ENCODE measurements around the gene TNRC6A.

TNRC6A gene

DNA sequence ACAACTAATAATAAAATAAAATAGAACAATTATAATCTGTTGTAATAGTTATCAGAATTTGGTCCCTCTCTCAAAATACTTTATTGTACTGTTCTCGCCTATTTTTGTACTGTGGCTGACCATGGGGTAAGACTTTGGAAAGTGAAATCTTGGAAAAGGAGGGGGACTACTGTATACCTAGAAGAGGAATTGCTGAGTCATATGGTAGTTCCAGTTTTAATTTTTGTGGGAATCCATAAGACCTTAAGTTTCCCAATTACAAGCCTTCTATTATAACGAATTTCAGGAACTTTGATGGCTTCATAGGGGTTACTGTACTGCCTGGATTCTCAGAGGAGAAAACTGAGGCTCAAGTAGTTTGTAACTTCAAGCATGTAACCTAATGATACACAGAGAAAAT is 35.5 kb downstream of the TNRC6A start:
- no peaks in the 10 kb centered on the region for H3K27me3 ChIP-seq (replicated peaks)
- H3K4me3 ChIP-seq (ENCODE audit: low read depth, low read length), result no peak overlapping the region
- peaks cover 6% of the 10 kb centered on the region for H3K36me3 ChIP-seq (replicated peaks)
- TF ChIP-seq, protein P1, sequence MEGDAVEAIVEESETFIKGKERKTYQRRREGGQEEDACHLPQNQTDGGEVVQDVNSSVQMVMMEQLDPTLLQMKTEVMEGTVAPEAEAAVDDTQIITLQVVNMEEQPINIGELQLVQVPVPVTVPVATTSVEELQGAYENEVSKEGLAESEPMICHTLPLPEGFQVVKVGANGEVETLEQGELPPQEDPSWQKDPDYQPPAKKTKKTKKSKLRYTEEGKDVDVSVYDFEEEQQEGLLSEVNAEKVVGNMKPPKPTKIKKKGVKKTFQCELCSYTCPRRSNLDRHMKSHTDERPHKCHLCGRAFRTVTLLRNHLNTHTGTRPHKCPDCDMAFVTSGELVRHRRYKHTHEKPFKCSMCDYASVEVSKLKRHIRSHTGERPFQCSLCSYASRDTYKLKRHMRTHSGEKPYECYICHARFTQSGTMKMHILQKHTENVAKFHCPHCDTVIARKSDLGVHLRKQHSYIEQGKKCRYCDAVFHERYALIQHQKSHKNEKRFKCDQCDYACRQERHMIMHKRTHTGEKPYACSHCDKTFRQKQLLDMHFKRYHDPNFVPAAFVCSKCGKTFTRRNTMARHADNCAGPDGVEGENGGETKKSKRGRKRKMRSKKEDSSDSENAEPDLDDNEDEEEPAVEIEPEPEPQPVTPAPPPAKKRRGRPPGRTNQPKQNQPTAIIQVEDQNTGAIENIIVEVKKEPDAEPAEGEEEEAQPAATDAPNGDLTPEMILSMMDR (IDR thresholded peaks at IDR 0.05; ENCODE audit: low read depth, low read length, missing control alignments), result no peak
- in situ Hi-C loops (cut with HindIII; ENCODE audit: low pct_ligation_motif_present, low sequenced_read_pairs), result no loop called here
- H3K27ac ChIP-seq, result no peak overlapping the region
- DNase-seq, result no peak

DNA sequence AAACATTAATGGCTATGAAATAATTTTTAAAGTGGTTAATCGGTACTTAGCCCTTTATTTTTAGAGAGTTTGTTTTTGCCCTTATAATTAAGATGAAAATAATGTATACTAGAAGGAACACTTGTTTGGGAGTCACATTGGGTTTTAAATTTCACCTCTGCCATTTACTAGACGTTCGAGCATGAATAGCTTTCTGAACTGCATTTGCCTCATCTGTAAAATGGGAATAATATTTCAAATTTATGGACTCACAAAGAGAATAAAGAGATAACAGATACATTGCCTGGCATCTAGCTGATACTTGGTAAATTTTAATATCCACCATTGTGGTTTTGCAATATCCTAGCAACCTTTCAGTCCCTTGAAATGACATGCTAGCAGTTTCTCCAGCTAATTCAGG is 36.6 kb downstream of the TNRC6A start:
- in situ Hi-C loops (cut with HindIII; ENCODE audit: low pct_ligation_motif_present, low sequenced_read_pairs), result no loop called here
- H3K4me3 ChIP-seq (ENCODE audit: low read depth, low read length), result no peak overlapping the region
- H3K27ac ChIP-seq, result no peak overlapping the region
- TF ChIP-seq, protein P1 (IDR thresholded peaks at IDR 0.05; ENCODE audit: low read depth, low read length, missing control alignments), result no peak
- no peaks in the 10 kb centered on the region for H3K27me3 ChIP-seq (replicated peaks)
- H3K36me3 ChIP-seq (replicated peaks), result peaks cover 6% of the 10 kb centered on the region
- no peak for DNase-seq

DNA sequence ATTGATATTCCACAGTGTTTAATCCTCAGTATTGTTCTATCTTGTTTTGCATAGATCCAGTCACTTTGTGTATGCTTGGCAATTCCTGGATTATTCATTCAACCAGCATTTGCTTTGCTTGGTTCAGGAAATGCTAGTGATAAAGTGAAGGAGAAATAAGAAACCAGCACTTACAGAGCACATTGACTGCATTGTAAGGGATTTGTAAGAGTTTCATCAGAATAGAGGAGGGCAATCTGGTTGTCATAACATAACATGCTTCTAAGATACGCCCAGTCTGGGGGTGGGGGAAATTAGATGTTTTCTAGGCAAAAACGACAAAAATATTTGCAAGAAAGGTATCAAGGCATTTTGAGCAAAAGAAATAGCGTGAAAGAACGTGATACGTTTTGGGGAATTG is 40.4 kb downstream of the TNRC6A start:
- Histone ChIP-seq H3K27me3 (replicated peaks) (no peaks in the 10 kb centered on the region), H3K27ac (peak overlapping the region; percentile 63), H3K4me3 (ENCODE audit: low read depth, low read length) (no peak overlapping the region), H3K36me3 (replicated peaks) (peaks cover 3% of the 10 kb centered on the region)
- peak; percentile 62 for DNase-seq
- in situ Hi-C loops (cut with HindIII; ENCODE audit: low pct_ligation_motif_present, low sequenced_read_pairs), result no loop called here
- TF ChIP-seq, protein P1 (IDR thresholded peaks at IDR 0.05; ENCODE audit: low read depth, low read length, missing control alignments), result no peak

DNA sequence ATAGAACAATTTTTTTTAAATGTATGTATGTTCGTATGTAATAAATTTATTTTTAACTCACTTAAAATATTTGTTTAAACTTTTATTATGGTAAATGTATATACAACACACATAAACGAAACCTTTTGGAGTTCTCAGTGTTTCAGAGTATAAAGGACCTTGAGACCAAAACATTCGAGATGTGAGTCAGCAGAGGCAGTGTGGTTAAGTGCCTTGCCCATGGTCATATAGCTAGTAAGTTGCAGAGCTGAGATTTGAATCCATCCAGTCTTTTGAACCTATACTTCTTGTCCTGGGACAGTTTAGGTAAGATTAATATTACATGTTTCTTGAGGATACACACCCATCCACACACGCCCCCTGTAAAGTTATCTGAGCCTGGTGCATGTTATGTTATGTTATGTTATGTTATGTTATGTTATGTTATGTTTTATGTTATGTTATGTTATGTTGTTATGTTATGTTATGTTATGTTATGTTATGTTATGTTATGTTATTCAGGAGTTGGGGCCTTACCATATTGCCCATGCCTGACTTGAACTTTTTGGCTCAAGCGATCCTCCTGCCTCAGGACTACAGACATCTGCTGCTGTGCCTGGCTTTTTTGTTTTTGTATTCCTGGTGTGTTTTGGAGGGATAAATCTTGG is 41.8 kb downstream of the TNRC6A start:
- no peak overlapping the region for H3K4me3 ChIP-seq (ENCODE audit: low read depth, low read length)
- peak overlapping the region; percentile 63 for H3K27ac ChIP-seq
- DNase-seq, result peak; percentile 59
- TF ChIP-seq, protein P1 (IDR thresholded peaks at IDR 0.05; ENCODE audit: low read depth, low read length, missing control alignments), result no peak
- no peaks in the 10 kb centered on the region for H3K27me3 ChIP-seq (replicated peaks)
- in situ Hi-C loops (cut with HindIII; ENCODE audit: low pct_ligation_motif_present, low sequenced_read_pairs), result no loop called here
- H3K36me3 ChIP-seq (replicated peaks), result peaks cover 3% of the 10 kb centered on the region

DNA sequence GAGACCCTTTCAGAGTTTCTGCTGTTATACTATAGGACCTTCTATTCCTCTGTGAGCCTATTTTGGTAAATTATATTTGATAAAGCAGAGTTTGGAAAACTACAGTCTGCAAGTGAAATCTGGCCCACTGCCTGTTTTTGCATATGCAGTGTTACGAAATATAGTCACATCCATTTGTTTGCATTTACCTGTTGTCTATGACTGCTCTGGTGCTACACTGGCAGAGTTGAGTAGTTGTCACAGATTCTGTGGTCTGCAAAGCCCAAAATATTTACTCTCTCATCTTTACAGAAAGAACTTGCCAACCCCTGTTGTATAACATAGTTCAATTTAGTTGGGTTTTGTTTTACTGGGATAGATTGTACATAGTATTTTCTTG is 42.3 kb downstream of the TNRC6A start:
- no peak for DNase-seq
- Histone ChIP-seq H3K27me3 (replicated peaks) (no peaks in the 10 kb centered on the region), H3K4me3 (ENCODE audit: low read depth, low read length) (no peak overlapping the region), H3K27ac (no peak overlapping the region), H3K36me3 (replicated peaks) (peaks cover 3% of the 10 kb centered on the region)
- in situ Hi-C loops (cut with HindIII; ENCODE audit: low pct_ligation_motif_present, low sequenced_read_pairs), result no loop called here
- TF ChIP-seq, protein P1 (IDR thresholded peaks at IDR 0.05; ENCODE audit: low read depth, low read length, missing control alignments), result no peak

Measured in brain microvascular endothelial cell (primary cell).